Measurements from ENCODE around the gene TLR5.

DNA sequence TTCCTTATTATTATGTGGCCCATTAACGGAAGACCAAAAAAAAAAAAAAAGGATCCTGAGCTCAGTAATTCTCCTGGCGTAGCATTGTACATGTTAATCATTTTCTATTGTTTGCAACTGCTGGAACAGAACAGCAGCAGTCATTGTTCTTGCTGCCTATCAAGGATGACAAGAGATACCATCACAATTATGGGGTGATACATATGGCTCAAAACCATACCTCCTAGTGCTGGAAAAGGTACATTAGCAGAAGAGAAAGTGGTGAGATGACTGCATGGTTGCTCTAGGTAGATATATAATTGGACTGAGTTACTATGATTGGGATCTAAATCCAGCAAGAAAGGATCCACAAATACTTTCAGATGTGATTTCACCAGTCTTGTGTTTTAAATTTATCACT lies 13.3 kb upstream of the TLR5 start:
- TF ChIP-seq, protein P1, sequence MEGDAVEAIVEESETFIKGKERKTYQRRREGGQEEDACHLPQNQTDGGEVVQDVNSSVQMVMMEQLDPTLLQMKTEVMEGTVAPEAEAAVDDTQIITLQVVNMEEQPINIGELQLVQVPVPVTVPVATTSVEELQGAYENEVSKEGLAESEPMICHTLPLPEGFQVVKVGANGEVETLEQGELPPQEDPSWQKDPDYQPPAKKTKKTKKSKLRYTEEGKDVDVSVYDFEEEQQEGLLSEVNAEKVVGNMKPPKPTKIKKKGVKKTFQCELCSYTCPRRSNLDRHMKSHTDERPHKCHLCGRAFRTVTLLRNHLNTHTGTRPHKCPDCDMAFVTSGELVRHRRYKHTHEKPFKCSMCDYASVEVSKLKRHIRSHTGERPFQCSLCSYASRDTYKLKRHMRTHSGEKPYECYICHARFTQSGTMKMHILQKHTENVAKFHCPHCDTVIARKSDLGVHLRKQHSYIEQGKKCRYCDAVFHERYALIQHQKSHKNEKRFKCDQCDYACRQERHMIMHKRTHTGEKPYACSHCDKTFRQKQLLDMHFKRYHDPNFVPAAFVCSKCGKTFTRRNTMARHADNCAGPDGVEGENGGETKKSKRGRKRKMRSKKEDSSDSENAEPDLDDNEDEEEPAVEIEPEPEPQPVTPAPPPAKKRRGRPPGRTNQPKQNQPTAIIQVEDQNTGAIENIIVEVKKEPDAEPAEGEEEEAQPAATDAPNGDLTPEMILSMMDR (IDR thresholded peaks at IDR 0.05; ENCODE audit: low read length), result no peak
- TF ChIP-seq EZH2 (IDR thresholded peaks at IDR 0.05; ENCODE audit: borderline replicate concordance, low read length), result no peak

All from OCI-LY1 (cell line).